ENCODE data around the gene PDGFC.
A peak's percentile ranks its signal among the peaks of the same experiment; 100 is the strongest.

PDGFC gene

GRCh38 chr4:156824451-156825060 lies 147.0 kb downstream of the PDGFC start:
- H3K4me2 ChIP-seq (ENCODE audit: low read length) = no peak overlapping the region
- peaks cover 25% of the 10 kb centered on the region for H3K4me1 ChIP-seq (ENCODE audit: control insufficient read depth, insufficient read depth, low read length)
- no peaks in the 10 kb centered on the region for H3K27me3 ChIP-seq (ENCODE audit: control insufficient read depth, insufficient read depth, low read length)
- no peaks in the 10 kb centered on the region for H3K9me3 ChIP-seq (replicated peaks; ENCODE audit: low read length)
- peaks cover 6% of the 10 kb centered on the region for H3K36me3 ChIP-seq (ENCODE audit: insufficient read depth, low read length)
- no peak overlapping the region for H3K4me3 ChIP-seq (ENCODE audit: low read length)
- no peak overlapping the region for H3K9ac ChIP-seq (ENCODE audit: low read depth, low read length)

- Histone ChIP-seq H3K4me1 (ENCODE audit: control insufficient read depth, insufficient read depth, low read length) (peaks cover 5% of the 10 kb centered on the region), H3K4me3 (ENCODE audit: low read length) (no peak overlapping the region), H3K27me3 (ENCODE audit: control insufficient read depth, insufficient read depth, low read length) (no peaks in the 10 kb centered on the region), H3K9me3 (replicated peaks; ENCODE audit: low read length) (no peaks in the 10 kb centered on the region), H3K36me3 (ENCODE audit: insufficient read depth, low read length) (no peaks in the 10 kb centered on the region), H3K4me2 (ENCODE audit: low read length) (no peak overlapping the region), H3K9ac (ENCODE audit: low read depth, low read length) (no peak overlapping the region)
These were observed 150.7 kb downstream of the PDGFC start for GRCh38 chr4:156820931-156821330.

- Histone ChIP-seq H3K4me2 (ENCODE audit: low read length) (no peak overlapping the region), H3K4me1 (ENCODE audit: control insufficient read depth, insufficient read depth, low read length) (no peaks in the 10 kb centered on the region), H3K9me3 (replicated peaks; ENCODE audit: low read length) (no peaks in the 10 kb centered on the region), H3K36me3 (ENCODE audit: insufficient read depth, low read length) (no peaks in the 10 kb centered on the region), H3K4me3 (ENCODE audit: low read length) (no peak overlapping the region), H3K9ac (ENCODE audit: low read depth, low read length) (no peak overlapping the region), H3K27me3 (ENCODE audit: control insufficient read depth, insufficient read depth, low read length) (no peaks in the 10 kb centered on the region)
These were observed 155.2 kb downstream of the PDGFC start for GRCh38 chr4:156816360-156816755.

- Histone ChIP-seq H3K4me2 (ENCODE audit: low read length) (no peak overlapping the region), H3K27me3 (ENCODE audit: control insufficient read depth, insufficient read depth, low read length) (no peaks in the 10 kb centered on the region), H3K9ac (ENCODE audit: low read depth, low read length) (no peak overlapping the region), H3K36me3 (ENCODE audit: insufficient read depth, low read length) (no peaks in the 10 kb centered on the region), H3K4me3 (ENCODE audit: low read length) (no peak overlapping the region), H3K4me1 (ENCODE audit: control insufficient read depth, insufficient read depth, low read length) (no peaks in the 10 kb centered on the region), H3K9me3 (replicated peaks; ENCODE audit: low read length) (no peaks in the 10 kb centered on the region)
These were observed 155.8 kb downstream of the PDGFC start for GRCh38 chr4:156815717-156816359.

GRCh38 chr4:156811963-156812362 lies 159.6 kb downstream of the PDGFC start:
- Histone ChIP-seq H3K4me1 (ENCODE audit: control insufficient read depth, insufficient read depth, low read length) (peaks cover 2% of the 10 kb centered on the region), H3K36me3 (ENCODE audit: insufficient read depth, low read length) (no peaks in the 10 kb centered on the region), H3K4me3 (ENCODE audit: low read length) (no peak overlapping the region), H3K9ac (ENCODE audit: low read depth, low read length) (no peak overlapping the region), H3K4me2 (ENCODE audit: low read length) (no peak overlapping the region), H3K27me3 (ENCODE audit: control insufficient read depth, insufficient read depth, low read length) (no peaks in the 10 kb centered on the region), H3K9me3 (replicated peaks; ENCODE audit: low read length) (no peaks in the 10 kb centered on the region)

GRCh38 chr4:156811286-156811685 lies 160.3 kb downstream of the PDGFC start:
- peaks cover 7% of the 10 kb centered on the region for H3K4me1 ChIP-seq (ENCODE audit: control insufficient read depth, insufficient read depth, low read length)
- H3K4me3 ChIP-seq (ENCODE audit: low read length) = no peak overlapping the region
- no peaks in the 10 kb centered on the region for H3K36me3 ChIP-seq (ENCODE audit: insufficient read depth, low read length)
- no peak overlapping the region for H3K9ac ChIP-seq (ENCODE audit: low read depth, low read length)
- H3K9me3 ChIP-seq (replicated peaks; ENCODE audit: low read length) = no peaks in the 10 kb centered on the region
- no peaks in the 10 kb centered on the region for H3K27me3 ChIP-seq (ENCODE audit: control insufficient read depth, insufficient read depth, low read length)
- no peak overlapping the region for H3K4me2 ChIP-seq (ENCODE audit: low read length)

GRCh38 chr4:156805696-156806095 lies 165.9 kb downstream of the PDGFC start:
- no peak overlapping the region for H3K4me3 ChIP-seq (ENCODE audit: low read length)
- no peak overlapping the region for H3K4me2 ChIP-seq (ENCODE audit: low read length)
- no peaks in the 10 kb centered on the region for H3K27me3 ChIP-seq (ENCODE audit: control insufficient read depth, insufficient read depth, low read length)
- peaks cover 45% of the 10 kb centered on the region for H3K4me1 ChIP-seq (ENCODE audit: control insufficient read depth, insufficient read depth, low read length)
- no peaks in the 10 kb centered on the region for H3K9me3 ChIP-seq (replicated peaks; ENCODE audit: low read length)
- H3K9ac ChIP-seq (ENCODE audit: low read depth, low read length) = no peak overlapping the region
- no peaks in the 10 kb centered on the region for H3K36me3 ChIP-seq (ENCODE audit: insufficient read depth, low read length)

- peak overlapping the region; percentile 14 for H3K9ac ChIP-seq (ENCODE audit: low read depth, low read length)
- H3K36me3 ChIP-seq (ENCODE audit: insufficient read depth, low read length) = no peaks in the 10 kb centered on the region
- H3K4me3 ChIP-seq (ENCODE audit: low read length) = no peak overlapping the region
- no peaks in the 10 kb centered on the region for H3K9me3 ChIP-seq (replicated peaks; ENCODE audit: low read length)
- H3K27me3 ChIP-seq (ENCODE audit: control insufficient read depth, insufficient read depth, low read length) = no peaks in the 10 kb centered on the region
- peaks cover 63% of the 10 kb centered on the region for H3K4me1 ChIP-seq (ENCODE audit: control insufficient read depth, insufficient read depth, low read length)
- H3K4me2 ChIP-seq (ENCODE audit: low read length) = peak overlapping the region; percentile 54
These were observed 168.5 kb downstream of the PDGFC start for GRCh38 chr4:156803056-156803455.

- Histone ChIP-seq H3K9me3 (replicated peaks; ENCODE audit: low read length) (no peaks in the 10 kb centered on the region), H3K4me1 (ENCODE audit: control insufficient read depth, insufficient read depth, low read length) (peaks cover 48% of the 10 kb centered on the region), H3K27me3 (ENCODE audit: control insufficient read depth, insufficient read depth, low read length) (no peaks in the 10 kb centered on the region), H3K36me3 (ENCODE audit: insufficient read depth, low read length) (no peaks in the 10 kb centered on the region), H3K4me2 (ENCODE audit: low read length) (no peak overlapping the region), H3K9ac (ENCODE audit: low read depth, low read length) (no peak overlapping the region), H3K4me3 (ENCODE audit: low read length) (no peak overlapping the region)
These were observed 171.1 kb downstream of the PDGFC start for GRCh38 chr4:156800463-156800862.

GRCh38 chr4:156799121-156799589 lies 172.4 kb downstream of the PDGFC start:
- peaks cover 45% of the 10 kb centered on the region for H3K4me1 ChIP-seq (ENCODE audit: control insufficient read depth, insufficient read depth, low read length)
- no peak overlapping the region for H3K4me2 ChIP-seq (ENCODE audit: low read length)
- H3K27me3 ChIP-seq (ENCODE audit: control insufficient read depth, insufficient read depth, low read length) = no peaks in the 10 kb centered on the region
- H3K9me3 ChIP-seq (replicated peaks; ENCODE audit: low read length) = no peaks in the 10 kb centered on the region
- H3K4me3 ChIP-seq (ENCODE audit: low read length) = no peak overlapping the region
- no peak overlapping the region for H3K9ac ChIP-seq (ENCODE audit: low read depth, low read length)
- no peaks in the 10 kb centered on the region for H3K36me3 ChIP-seq (ENCODE audit: insufficient read depth, low read length)

GRCh38 chr4:156798438-156798837 lies 173.2 kb downstream of the PDGFC start:
- Histone ChIP-seq H3K9me3 (replicated peaks; ENCODE audit: low read length) (no peaks in the 10 kb centered on the region), H3K4me2 (ENCODE audit: low read length) (no peak overlapping the region), H3K27me3 (ENCODE audit: control insufficient read depth, insufficient read depth, low read length) (no peaks in the 10 kb centered on the region), H3K4me3 (ENCODE audit: low read length) (no peak overlapping the region), H3K9ac (ENCODE audit: low read depth, low read length) (no peak overlapping the region), H3K4me1 (ENCODE audit: control insufficient read depth, insufficient read depth, low read length) (peaks cover 37% of the 10 kb centered on the region), H3K36me3 (ENCODE audit: insufficient read depth, low read length) (no peaks in the 10 kb centered on the region)

- H3K4me1 ChIP-seq (ENCODE audit: control insufficient read depth, insufficient read depth, low read length) = peaks cover 32% of the 10 kb centered on the region
- H3K36me3 ChIP-seq (ENCODE audit: insufficient read depth, low read length) = no peaks in the 10 kb centered on the region
- no peak overlapping the region for H3K4me2 ChIP-seq (ENCODE audit: low read length)
- no peak overlapping the region for H3K4me3 ChIP-seq (ENCODE audit: low read length)
- no peak overlapping the region for H3K9ac ChIP-seq (ENCODE audit: low read depth, low read length)
- no peaks in the 10 kb centered on the region for H3K27me3 ChIP-seq (ENCODE audit: control insufficient read depth, insufficient read depth, low read length)
- H3K9me3 ChIP-seq (replicated peaks; ENCODE audit: low read length) = no peaks in the 10 kb centered on the region
These were observed 174.4 kb downstream of the PDGFC start for GRCh38 chr4:156797206-156797605.
